Transverse colon (tissue), 4 donors: ENCODE measurements around the gene ZBTB20. TPM values are rescaled to one million over a fixed set of nuclear protein-coding genes. Genes with fewer than 3 reads are reported as not detected.

Experiments
- DNase-seq: peaks from one replicate; pipeline ENCODE4 v3.0.0-alpha.2; 2019
- H3K27ac ChIP-seq, 4 donors: fragments of 200-600 bp; sonication (generic); 2 replicates each; pipeline ENCODE4 v1.5.1; 2016 to 2018; ENCODE audit warnings: inconsistent platforms in 4 of 4
- H3K27me3 ChIP-seq: fragments of 200-600 bp; sonication (generic); 2 replicates; pipeline ENCODE4 v1.5.1; 2017; ENCODE audit warnings: inconsistent platforms
- H3K36me3 ChIP-seq, 4 donors: fragments of 200-600 bp; sonication (generic); 2 replicates each; pipeline ENCODE4 v1.5.1; 2017 to 2019; ENCODE audit warnings: inconsistent platforms in 4 of 4
- H3K4me1 ChIP-seq, 4 donors: fragments of 200-600 bp; sonication (generic); 2 replicates each; pipeline ENCODE4 v1.5.1; 2017 to 2020; ENCODE audit warnings: inconsistent platforms in 4 of 4
- H3K4me3 ChIP-seq, 4 donors: fragments of 200-600 bp; sonication (generic); 1 replicate in 1 of 4; 2 replicates in 3 of 4; pipeline versions ENCODE4 v1.5.1 to v1.6.1; 2017 to 2019; ENCODE audit warnings: inconsistent platforms in 4 of 4
- H3K9me3 ChIP-seq, 2 donors: fragments of 200-600 bp; sonication (generic); 2 replicates each; pipeline ENCODE4 v1.5.1; 2017 to 2019; ENCODE audit warnings: inconsistent platforms in 2 of 2
- CTCF ChIP-seq, 5 experiments: fragments of 200-600 bp in 3 of 5; fragments of 450-650 bp in 2 of 5; sonication (generic) in 3 of 5; IDR thresholded peaks; 1 replicate in 2 of 5; 2 replicates in 3 of 5; pipeline ENCODE4 v1.5.1; 2016 to 2017; ENCODE audit warnings: antibody characterized with exemption in 5 of 5, inconsistent platforms in 3 of 5, mild to moderate bottlenecking in 2 of 5, moderate library complexity in 1 of 5
- EP300 ChIP-seq: sonication (generic); formaldehyde crosslinking; IDR thresholded peaks from one replicate; pipeline ENCODE4 v1.6.1; 2017; ENCODE audit warnings: antibody characterized with exemption, low read depth
- POLR2A ChIP-seq: fragments of 450-650 bp; IDR thresholded peaks from one replicate; pipeline ENCODE4 v1.6.1; 2016; ENCODE audit warnings: antibody characterized with exemption, mild to moderate bottlenecking, moderate library complexity
- POLR2AphosphoS5 ChIP-seq, 3 donors: sonication (generic); formaldehyde crosslinking; IDR thresholded peaks; one replicate each; pipeline ENCODE4 v1.6.1; 2016; ENCODE audit warnings: antibody characterized with exemption in 3 of 3
- WGBS, 2 donors: methylation state at CpG; one replicate each; pipeline ENCODE4 v1.1.5; 2018; ENCODE audit warnings: low coverage in 1 of 2; 5-methylcytosine and 5-hydroxymethylcytosine counted together
- in situ Hi-C, 4 donors: fragments of 200-750 bp; cut with MboI; loops; one replicate each; pipeline versions ENCODE4 v1.15.0 to v1.15.1; 2017; ENCODE audit warnings: low sequenced_read_pairs in 3 of 4, low pct_ligation_motif_present in 1 of 4, low pct_unique_long_range_greater_than_20kb in 1 of 4
- intact Hi-C: fragments of 100-400 bp; cut with DNase I; formaldehyde crosslinking; loops from one replicate; pipeline ENCODE4 v1.15.1; 2023; ENCODE audit warnings: low total_unique reads
- total RNA-seq, 4 donors: library from RNA; depleted of rRNA; stranded (reverse); fragments of >200 nt; gene quantifications; one replicate each; pipeline ENCODE4 v1.1.0, GENCODE V29; 2016

The ZBTB20 gene
- total RNA-seq, 4 donors from 2014 or later: 44.6 to 50.5 (median 46.4) TPM

- Histone ChIP-seq H3K4me3 (no peak overlapping the region), H3K27ac (no peak overlapping the region), H3K4me1 (peaks cover 0 to 40% (median 12%) of the 10 kb centered on the region in 4 donors), H3K9me3 (no peaks in the 10 kb centered on the region), H3K36me3 (no peaks in the 10 kb centered on the region), H3K27me3 (no peaks in the 10 kb centered on the region)
- in situ Hi-C loops: no loop called here
- TF ChIP-seq CTCF (IDR thresholded peaks at IDR 0.05) (no peak), POLR2AphosphoS5 (IDR thresholded peaks at IDR 0.05) (no peak), POLR2A (no peak), EP300 (no peak)
- intact Hi-C loops: no loop called here
- DNase-seq: no peak
- WGBS, 2 donors: 57 to 69% methylated on average over 1 of the region's 1 CpG
These were observed 424.6 kb downstream of the ZBTB20 start for GRCh38 chr3:114722530-114722929.

GRCh38 chr3:114721864-114722263 lies 425.2 kb downstream of the ZBTB20 start:
- no peak overlapping the region for H3K27ac ChIP-seq
- no peak for DNase-seq

GRCh38 chr3:114721209-114721608 lies 425.9 kb downstream of the ZBTB20 start:
- in situ Hi-C loops: no loop called here
- TF ChIP-seq CTCF (IDR thresholded peaks at IDR 0.05): no peak
- no peak for TF ChIP-seq POLR2A
- TF ChIP-seq POLR2AphosphoS5 (IDR thresholded peaks at IDR 0.05): no peak
- no peak for TF ChIP-seq EP300
- 51 to 73% methylated on average over 3 of the region's 3 CpGs for WGBS, 2 donors

More at GRCh38 chr3:114721864-114722263, 425.2 kb downstream of the ZBTB20 start:
- in situ Hi-C loops: no loop called here
- peaks cover 0 to 34% (median 12%) of the 10 kb centered on the region in 4 donors for H3K4me1 ChIP-seq
- no peak for TF ChIP-seq POLR2AphosphoS5 (IDR thresholded peaks at IDR 0.05)
- TF ChIP-seq EP300: no peak
- intact Hi-C loops: no loop called here
- H3K36me3 ChIP-seq: no peaks in the 10 kb centered on the region
- no peak overlapping the region for H3K4me3 ChIP-seq
- WGBS, 2 donors: 79 to 83% methylated on average over 2 of the region's 2 CpGs
- H3K9me3 ChIP-seq: no peaks in the 10 kb centered on the region
- H3K27me3 ChIP-seq: no peaks in the 10 kb centered on the region

GRCh38 chr3:114718898-114719210 lies 428.2 kb downstream of the ZBTB20 start:
- no peak for TF ChIP-seq EP300
- TF ChIP-seq POLR2A: no peak
- no peak for TF ChIP-seq POLR2AphosphoS5 (IDR thresholded peaks at IDR 0.05)
- no peak for TF ChIP-seq CTCF (IDR thresholded peaks at IDR 0.05)
- peak overlapping the region in 1 of 4 donors; percentile 11 for H3K27ac ChIP-seq

More at GRCh38 chr3:114721209-114721608, 425.9 kb downstream of the ZBTB20 start:
- no peaks in the 10 kb centered on the region for H3K9me3 ChIP-seq
- H3K27ac ChIP-seq: no peak overlapping the region
- H3K4me3 ChIP-seq: no peak overlapping the region
- peaks cover 0 to 30% (median 12%) of the 10 kb centered on the region in 4 donors for H3K4me1 ChIP-seq
- intact Hi-C loops: no loop called here
- no peak for DNase-seq
- no peaks in the 10 kb centered on the region for H3K36me3 ChIP-seq
- H3K27me3 ChIP-seq: no peaks in the 10 kb centered on the region

More at GRCh38 chr3:114718898-114719210, 428.2 kb downstream of the ZBTB20 start:
- DNase-seq: no peak
- peaks cover 0 to 39% (median 19%) of the 10 kb centered on the region in 4 donors for H3K4me1 ChIP-seq
- no peak overlapping the region for H3K4me3 ChIP-seq
- H3K36me3 ChIP-seq: no peaks in the 10 kb centered on the region
- 44 to 55% methylated on average over 1 of the region's 1 CpG for WGBS, 2 donors
- intact Hi-C loops: no loop called here
- in situ Hi-C loops: no loop called here
- no peaks in the 10 kb centered on the region for H3K27me3 ChIP-seq
- no peaks in the 10 kb centered on the region for H3K9me3 ChIP-seq
